ENCODE data around the gene CAPN2. TPM values are rescaled to one million over a fixed set of nuclear protein-coding genes. Genes with fewer than 3 reads are reported as not detected.
A peak's percentile ranks its signal among the peaks of the same experiment; 100 is the strongest.

The CAPN2 gene
- total RNA-seq, 4 donors from 2014 or later = 143 to 276 (median 202) TPM

- TF ChIP-seq POLR2A (IDR thresholded peaks at IDR 0.05) (no peak), CTCF (IDR thresholded peaks at IDR 0.05) (no peak)
- Histone ChIP-seq H3K4me3 (no peak overlapping the region), H3K36me3 (no peaks in the 10 kb centered on the region), H3K4me1 (peaks cover 0 to 47% (median 0%) of the 10 kb centered on the region in 4 donors), H3K27me3 (no peaks in the 10 kb centered on the region), H3K9me3 (no peaks in the 10 kb centered on the region), H3K27ac (peak overlapping the region in 1 of 4 donors; percentile 96)
- DNase-seq = peak in 1 of 3 donors; percentile 42
Measured at GRCh38 chr1:223704921-223705878, 7.1 kb upstream of the CAPN2 start.

- no peaks in the 10 kb centered on the region for H3K36me3 ChIP-seq
- no peak overlapping the region for H3K4me3 ChIP-seq
- peak in 1 of 3 donors; percentile 56 for DNase-seq
- no peaks in the 10 kb centered on the region for H3K27me3 ChIP-seq
- no peaks in the 10 kb centered on the region for H3K9me3 ChIP-seq
- H3K27ac ChIP-seq = peak overlapping the region; percentile 25 to 96 (median 78)
- TF ChIP-seq POLR2A (IDR thresholded peaks at IDR 0.05) = no peak
- H3K4me1 ChIP-seq = peaks cover 0 to 37% (median 0%) of the 10 kb centered on the region in 4 donors
Measured at GRCh38 chr1:223706077-223706973, 6.0 kb upstream of the CAPN2 start.

- H3K36me3 ChIP-seq = no peaks in the 10 kb centered on the region
- H3K4me3 ChIP-seq = peak overlapping the region in 1 of 4 donors; percentile 15
Measured at GRCh38 chr1:223707256-223708000, 4.9 kb upstream of the CAPN2 start.

GRCh38 chr1:223708001-223708359 lies 4.4 kb upstream of the CAPN2 start:
- no peaks in the 10 kb centered on the region for H3K36me3 ChIP-seq
- H3K27ac ChIP-seq = peak overlapping the region; percentile 57 to 96 (median 78)
- H3K27me3 ChIP-seq = no peaks in the 10 kb centered on the region
- peaks cover 0 to 37% (median 0%) of the 10 kb centered on the region in 4 donors for H3K4me1 ChIP-seq
- TF ChIP-seq CTCF (IDR thresholded peaks at IDR 0.05) (peak in 3 of 6 experiments; percentile 61 to 64 (median 62)), POLR2A (IDR thresholded peaks at IDR 0.05) (no peak)
- H3K4me3 ChIP-seq = peak overlapping the region in 1 of 4 donors; percentile 15
- DNase-seq = peak in 1 of 3 donors; percentile 61
- H3K9me3 ChIP-seq = peaks cover 0 to 5% (median 0%) of the 10 kb centered on the region in 4 donors

More at GRCh38 chr1:223707256-223708000, 4.9 kb upstream of the CAPN2 start:
- Histone ChIP-seq H3K27me3 (no peaks in the 10 kb centered on the region), H3K27ac (peak overlapping the region; percentile 57 to 96 (median 78)), H3K4me1 (peaks cover 0 to 37% (median 0%) of the 10 kb centered on the region in 4 donors), H3K9me3 (peaks cover 0 to under 1% (median 0%) of the 10 kb centered on the region in 4 donors)
- peak in 2 of 3 donors; percentile 70 to 86 for DNase-seq
- TF ChIP-seq CTCF (IDR thresholded peaks at IDR 0.05) (peak in 2 of 6 experiments; percentile 1 to 5), POLR2A (IDR thresholded peaks at IDR 0.05) (peak in 1 of 2 donors; percentile 24)

GRCh38 chr1:223708651-223709268 lies 3.6 kb upstream of the CAPN2 start:
- Histone ChIP-seq H3K9me3 (peaks cover 0 to 5% (median 0%) of the 10 kb centered on the region in 4 donors), H3K4me1 (peaks cover 0 to 43% (median 2%) of the 10 kb centered on the region in 4 donors), H3K36me3 (no peaks in the 10 kb centered on the region), H3K27ac (peak overlapping the region in 1 of 4 donors; percentile 96), H3K27me3 (no peaks in the 10 kb centered on the region), H3K4me3 (no peak overlapping the region)
- DNase-seq = peak in 1 of 3 donors; percentile 28
- TF ChIP-seq CTCF (IDR thresholded peaks at IDR 0.05) (no peak), POLR2A (IDR thresholded peaks at IDR 0.05) (no peak)

Data from Peyer's patch (tissue), 4 donors.